ENCODE data around the gene ELAVL3.

Gene ELAVL3

DNA sequence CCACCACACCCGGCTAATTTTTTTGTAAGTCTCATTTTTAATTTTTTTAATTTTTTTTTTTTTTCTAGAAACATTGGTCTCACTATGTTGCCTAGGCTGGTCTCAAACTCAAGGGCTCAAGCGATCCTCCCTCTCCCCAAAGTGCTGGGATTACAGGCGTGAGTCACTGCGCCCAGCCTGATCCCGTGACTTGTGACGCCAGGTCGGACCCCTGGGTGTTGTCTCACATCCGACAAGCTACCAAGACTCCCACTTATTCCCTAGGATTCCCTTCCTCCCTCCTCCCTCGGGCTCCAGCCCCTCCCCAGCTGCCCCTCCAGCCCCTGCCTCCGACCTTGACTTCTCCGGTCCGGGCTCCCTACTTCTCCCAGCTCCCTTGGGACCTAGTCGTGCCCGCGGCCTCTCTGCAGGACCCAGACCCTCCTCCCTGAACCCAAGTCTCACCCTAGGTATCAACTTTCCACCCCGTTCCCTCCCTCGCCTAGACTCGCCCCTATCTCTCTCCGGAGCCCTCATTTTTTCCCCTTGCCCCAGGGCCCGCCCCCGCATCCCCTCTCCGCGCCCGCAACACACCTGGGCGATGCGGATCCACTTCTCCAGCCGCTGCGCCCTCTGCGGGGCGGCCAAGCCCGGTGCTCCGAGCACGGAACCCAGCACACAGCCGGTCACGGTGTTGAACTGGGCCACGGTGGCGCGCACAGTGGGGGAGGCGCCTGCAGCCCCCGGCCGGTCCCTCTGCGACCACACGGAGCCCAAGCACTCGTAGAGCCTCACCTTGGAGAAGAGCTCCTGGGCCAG is 74.8 kb downstream of the ELAVL3 start:
- no peak for DNase-seq

DNA sequence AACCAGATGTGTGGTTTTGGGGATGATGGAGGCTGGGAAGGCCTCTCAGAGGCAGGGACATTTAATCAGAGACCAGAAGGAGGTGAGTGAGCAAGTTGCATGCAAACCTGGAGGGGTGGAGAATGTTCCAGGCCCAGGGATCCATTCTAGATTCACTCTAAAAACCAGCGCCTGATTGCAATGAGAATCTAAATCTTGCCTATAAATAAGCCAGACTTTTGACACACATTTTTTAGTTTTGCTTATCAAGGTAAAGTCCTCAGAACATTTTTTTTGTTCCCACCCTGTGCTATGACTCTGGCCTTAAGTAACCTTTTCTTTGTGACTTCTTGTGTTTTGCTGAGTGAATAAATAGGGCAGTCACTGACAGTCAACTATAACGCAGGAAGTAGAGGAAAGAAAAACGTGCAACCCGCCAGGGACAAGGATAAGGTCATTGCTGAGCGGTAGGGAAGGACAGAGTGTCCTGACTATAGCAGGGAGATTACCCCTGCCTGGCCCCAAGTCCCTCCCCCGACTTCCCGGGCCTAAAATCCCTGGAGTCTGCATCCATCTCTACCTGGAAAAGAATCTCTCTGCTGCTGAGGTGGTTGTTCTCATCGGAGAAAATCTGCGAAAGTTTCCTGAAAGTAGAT is 76.1 kb downstream of the ELAVL3 start:
- DNase-seq: no peak

DNA sequence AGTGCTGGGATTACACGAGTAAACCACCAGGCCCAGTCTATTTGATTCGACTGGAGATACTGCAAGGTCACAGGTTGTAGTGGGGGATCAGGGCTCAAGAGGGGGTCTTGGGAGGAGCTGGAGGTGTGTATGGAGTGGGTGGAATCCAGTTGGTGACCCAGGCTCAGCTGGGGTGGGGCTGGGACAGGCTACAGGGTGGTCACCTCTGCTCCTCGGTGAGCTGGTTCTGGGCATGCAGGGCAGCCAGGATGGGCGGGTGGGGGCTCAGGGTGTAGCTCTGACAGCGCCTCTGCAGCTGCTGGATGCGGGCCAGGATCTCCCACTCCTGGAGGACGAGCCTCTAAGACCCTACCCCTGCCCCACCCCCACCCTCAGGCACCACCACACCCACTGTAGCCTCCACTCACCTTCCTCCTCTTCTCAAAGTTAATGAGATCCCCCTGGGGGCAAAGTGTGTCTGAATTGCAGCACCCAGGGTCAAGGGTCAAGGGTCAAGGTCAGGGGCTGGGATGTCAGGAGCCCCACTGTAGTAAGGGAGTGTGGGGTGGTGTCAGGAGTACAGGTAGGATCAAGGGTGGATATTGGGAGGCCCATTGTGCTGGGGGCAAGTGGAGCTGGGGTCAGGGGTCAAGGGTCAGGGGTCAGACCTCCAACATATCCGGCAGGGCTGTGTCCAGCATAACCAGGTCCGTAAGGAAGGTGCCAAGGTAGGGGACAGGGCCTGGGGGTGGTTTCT is 78.9 kb downstream of the ELAVL3 start:
- DNase-seq: no peak
